Muscle of leg (tissue), 11 donors: ENCODE data around the gene TIGIT. TPM values are rescaled to one million over a fixed set of nuclear protein-coding genes. Genes with fewer than 3 reads are reported as not detected.

Experiments used
- DNase-seq: peaks from one replicate; pipeline ENCODE4 v3.0.0; 2013
- H3K27ac ChIP-seq: one replicate; pipeline ENCODE4 v1.5.1; 2013; ENCODE audit warnings: mild to moderate bottlenecking, low read length, control low read depth
- H3K27me3 ChIP-seq: one replicate; pipeline ENCODE4 v1.6.1; 2013; ENCODE audit warnings: low read length; ENCODE audit not compliant: control insufficient read depth, insufficient read depth
- H3K36me3 ChIP-seq: one replicate; pipeline ENCODE4 v1.6.1; 2013; ENCODE audit warnings: low read length; ENCODE audit not compliant: control insufficient read depth, insufficient read depth
- H3K4me1 ChIP-seq: one replicate; pipeline ENCODE4 v1.6.1; 2013; ENCODE audit warnings: low read length; ENCODE audit not compliant: control insufficient read depth, insufficient read depth
- H3K4me3 ChIP-seq: one replicate; pipeline ENCODE4 v1.5.1; 2013; ENCODE audit warnings: low read length, control low read depth
- H3K9me3 ChIP-seq: replicated peaks from 2 replicates; pipeline ENCODE4 v1.6.1; 2013; ENCODE audit warnings: low read depth, low read length; ENCODE audit not compliant: control insufficient read depth
- WGBS: methylation state at CpG from one replicate; pipeline ENCODE4 v1.1.5; 2013; ENCODE audit warnings: missing lambda C conversion rate; ENCODE audit not compliant: insufficient coverage; 5-methylcytosine and 5-hydroxymethylcytosine counted together
- polyA plus RNA-seq, 8 donors: library from polyadenylated mRNA; unstranded; fragments of 120-200 nt; gene quantifications; one replicate each; pipeline versions ENCODE4 v1.2.1 to v1.2.3, GENCODE V29; 2013; ENCODE audit warnings: inconsistent platforms in 1 of 8, low replicate concordance in 1 of 8; ENCODE audit not compliant: insufficient read length in 8 of 8, insufficient read depth in 1 of 8
- total RNA-seq: library from RNA; stranded (reverse); fragments of 120-200 nt; gene quantifications from one replicate; pipeline ENCODE4 v1.2.4, GENCODE V29; 2013

TIGIT gene
- total and polyA plus RNA-seq, 9 donors = 0.09 to 0.12 (median 0.10) TPM; not detected in 5

- Histone ChIP-seq H3K27me3 (no peaks in the 10 kb centered on the region), H3K27ac (no peak overlapping the region), H3K4me3 (no peak overlapping the region), H3K9me3 (no peaks in the 10 kb centered on the region), H3K4me1 (no peaks in the 10 kb centered on the region), H3K36me3 (no peaks in the 10 kb centered on the region)
- no peak for DNase-seq
- 80% methylated on average over 1 of the region's 3 CpGs for WGBS
Observed at GRCh38 chr3:114285648-114286230, 8.1 kb upstream of the TIGIT start.

GRCh38 chr3:114286266-114286665, 7.6 kb upstream of the TIGIT start:
- no peaks in the 10 kb centered on the region for H3K27me3 ChIP-seq
- H3K36me3 ChIP-seq = no peaks in the 10 kb centered on the region
- WGBS = 60% methylated on average over 1 of the region's 2 CpGs
- no peak overlapping the region for H3K27ac ChIP-seq
- DNase-seq = no peak
- no peaks in the 10 kb centered on the region for H3K4me1 ChIP-seq
- no peak overlapping the region for H3K4me3 ChIP-seq
- no peaks in the 10 kb centered on the region for H3K9me3 ChIP-seq

GRCh38 chr3:114290911-114291901, 2.6 kb upstream of the TIGIT start:
- 50% methylated on average over 10 of the region's 23 CpGs for WGBS
- Histone ChIP-seq H3K4me3 (no peak overlapping the region), H3K27me3 (no peaks in the 10 kb centered on the region), H3K4me1 (no peaks in the 10 kb centered on the region), H3K9me3 (no peaks in the 10 kb centered on the region), H3K36me3 (no peaks in the 10 kb centered on the region), H3K27ac (no peak overlapping the region)
- peak; percentile 20 for DNase-seq

GRCh38 chr3:114294940-114295480, 1.2 kb downstream of the TIGIT start:
- Histone ChIP-seq H3K27ac (no peak overlapping the region), H3K9me3 (no peaks in the 10 kb centered on the region), H3K4me1 (no peaks in the 10 kb centered on the region), H3K27me3 (no peaks in the 10 kb centered on the region), H3K4me3 (no peak overlapping the region), H3K36me3 (no peaks in the 10 kb centered on the region)
- 67% methylated on average over 6 of the region's 6 CpGs for WGBS
- DNase-seq = no peak

- Histone ChIP-seq H3K36me3 (no peaks in the 10 kb centered on the region), H3K27ac (no peak overlapping the region), H3K4me1 (no peaks in the 10 kb centered on the region), H3K9me3 (no peaks in the 10 kb centered on the region), H3K27me3 (no peaks in the 10 kb centered on the region), H3K4me3 (no peak overlapping the region)
- DNase-seq = no peak
- WGBS = no CpG with 5 or more reads among the region's 2 CpGs
Observed at GRCh38 chr3:114295946-114296345, 2.1 kb downstream of the TIGIT start.

GRCh38 chr3:114299421-114299820, 5.6 kb downstream of the TIGIT start:
- no peaks in the 10 kb centered on the region for H3K36me3 ChIP-seq
- H3K4me1 ChIP-seq = no peaks in the 10 kb centered on the region
- DNase-seq = no peak
- no peak overlapping the region for H3K27ac ChIP-seq
- H3K27me3 ChIP-seq = no peaks in the 10 kb centered on the region
- no peak overlapping the region for H3K4me3 ChIP-seq
- H3K9me3 ChIP-seq = no peaks in the 10 kb centered on the region
- WGBS = 81% methylated on average over 13 of the region's 13 CpGs

GRCh38 chr3:114299941-114300624, 6.3 kb downstream of the TIGIT start:
- no peaks in the 10 kb centered on the region for H3K36me3 ChIP-seq
- H3K27me3 ChIP-seq = no peaks in the 10 kb centered on the region
- H3K9me3 ChIP-seq = no peaks in the 10 kb centered on the region
- no peaks in the 10 kb centered on the region for H3K4me1 ChIP-seq
- no peak for DNase-seq
- no CpG with 5 or more reads among the region's 5 CpGs for WGBS
- no peak overlapping the region for H3K4me3 ChIP-seq
- H3K27ac ChIP-seq = no peak overlapping the region

- Histone ChIP-seq H3K36me3 (no peaks in the 10 kb centered on the region), H3K27me3 (no peaks in the 10 kb centered on the region), H3K4me3 (no peak overlapping the region), H3K4me1 (no peaks in the 10 kb centered on the region), H3K9me3 (no peaks in the 10 kb centered on the region), H3K27ac (no peak overlapping the region)
- DNase-seq = no peak
- WGBS = 82% methylated on average over 6 of the region's 8 CpGs
Observed at GRCh38 chr3:114307222-114307830, 13.5 kb downstream of the TIGIT start.

GRCh38 chr3:114307832-114308231, 14.0 kb downstream of the TIGIT start:
- Histone ChIP-seq H3K4me1 (no peaks in the 10 kb centered on the region), H3K36me3 (no peaks in the 10 kb centered on the region), H3K4me3 (no peak overlapping the region), H3K27me3 (no peaks in the 10 kb centered on the region), H3K27ac (no peak overlapping the region), H3K9me3 (no peaks in the 10 kb centered on the region)
- WGBS = 92% methylated on average over 2 of the region's 3 CpGs
- no peak for DNase-seq
